WI38 (cell line): ENCODE results near the gene CAND2.
A peak's percentile ranks its signal among the peaks of the same experiment; 100 is the strongest.

Experiments used
- H3K4me3 ChIP-seq: 2 replicates; pipeline ENCODE4 v1.5.1; 2011; ENCODE audit warnings: low read depth, mild to moderate bottlenecking, control low read depth, low read length
- CTCF ChIP-seq: IDR thresholded peaks from 2 replicates; pipeline ENCODE4 v1.5.1; 2012; ENCODE audit warnings: low read depth, mild to moderate bottlenecking, control low read depth, low read length

CAND2 gene

GRCh38 chr3:12866836-12867235, 70.4 kb downstream of the CAND2 start:
- TF ChIP-seq CTCF: no peak
- H3K4me3 ChIP-seq: no peak overlapping the region

- TF ChIP-seq CTCF: peak; percentile 91
- no peak overlapping the region for H3K4me3 ChIP-seq
Measured at GRCh38 chr3:12868039-12869034, 71.9 kb downstream of the CAND2 start.

GRCh38 chr3:12869035-12869621, 72.6 kb downstream of the CAND2 start:
- no peak for TF ChIP-seq CTCF
- H3K4me3 ChIP-seq: no peak overlapping the region

- no peak overlapping the region for H3K4me3 ChIP-seq
- TF ChIP-seq CTCF: no peak
Measured at GRCh38 chr3:12870942-12871341, 74.5 kb downstream of the CAND2 start.

- TF ChIP-seq CTCF: no peak
Measured at GRCh38 chr3:12871404-12871983, 75.0 kb downstream of the CAND2 start.

GRCh38 chr3:12875857-12876836, 79.7 kb downstream of the CAND2 start:
- no peak for TF ChIP-seq CTCF
- H3K4me3 ChIP-seq: 0 out of 2 replicates have a peak overlapping the region, but pooled peaks have one; percentile 14

More at GRCh38 chr3:12871404-12871983, 75.0 kb downstream of the CAND2 start:
- H3K4me3 ChIP-seq: no peak overlapping the region
